NCI-H128 (cell line): Measurements from ENCODE around the gene CHGA.

Experiments
- DNase-seq: peaks from one replicate; lab custom pipeline; 2025; ENCODE audit not compliant: unreplicated experiment; lab: John Stamatoyannopoulos, UW

The CHGA gene, protein sequence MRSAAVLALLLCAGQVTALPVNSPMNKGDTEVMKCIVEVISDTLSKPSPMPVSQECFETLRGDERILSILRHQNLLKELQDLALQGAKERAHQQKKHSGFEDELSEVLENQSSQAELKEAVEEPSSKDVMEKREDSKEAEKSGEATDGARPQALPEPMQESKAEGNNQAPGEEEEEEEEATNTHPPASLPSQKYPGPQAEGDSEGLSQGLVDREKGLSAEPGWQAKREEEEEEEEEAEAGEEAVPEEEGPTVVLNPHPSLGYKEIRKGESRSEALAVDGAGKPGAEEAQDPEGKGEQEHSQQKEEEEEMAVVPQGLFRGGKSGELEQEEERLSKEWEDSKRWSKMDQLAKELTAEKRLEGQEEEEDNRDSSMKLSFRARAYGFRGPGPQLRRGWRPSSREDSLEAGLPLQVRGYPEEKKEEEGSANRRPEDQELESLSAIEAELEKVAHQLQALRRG

DNA sequence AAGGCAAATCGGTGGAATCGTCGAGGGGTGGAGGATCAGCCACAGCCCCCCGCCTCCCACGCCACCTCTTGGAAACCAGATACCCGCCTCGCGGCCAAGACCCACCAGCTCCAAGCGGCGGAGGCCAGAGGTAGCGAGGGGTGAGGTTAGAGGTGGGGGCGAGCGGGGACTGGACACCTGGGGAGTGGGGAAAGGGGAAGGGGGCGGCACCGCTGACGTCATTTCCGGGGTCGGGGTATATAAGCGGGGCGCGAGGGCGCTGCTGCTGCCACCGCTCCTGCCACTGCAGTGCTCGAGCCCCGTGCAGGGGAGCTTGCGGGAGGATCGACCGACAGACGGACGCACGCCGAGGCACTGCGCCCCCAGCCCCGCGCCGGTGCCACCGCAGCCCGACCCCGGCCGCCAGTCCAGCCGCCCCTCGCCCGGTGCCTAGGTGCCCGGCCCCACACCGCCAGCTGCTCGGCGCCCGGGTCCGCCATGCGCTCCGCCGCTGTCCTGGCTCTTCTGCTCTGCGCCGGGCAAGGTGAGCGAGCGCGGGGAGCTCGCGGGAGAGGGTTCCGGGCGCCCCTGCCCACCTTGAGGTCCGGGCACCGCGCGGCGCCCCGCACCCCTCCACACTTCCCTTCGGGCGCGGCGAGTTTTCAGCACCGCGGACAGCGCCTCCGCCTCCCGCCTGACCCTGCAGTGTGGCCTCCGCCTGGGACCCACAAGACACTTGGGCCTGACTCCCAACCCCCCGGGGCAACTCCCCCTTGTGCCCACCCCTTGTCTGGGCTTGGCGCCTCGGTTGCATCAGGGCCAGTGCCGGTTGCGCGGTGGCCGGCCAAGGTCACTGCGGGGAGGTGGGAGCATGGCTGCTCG, at the start of gene CHGA:
Gene CHGA, plus strand, starts transcription at position 268 of the 861 bp plus-strand sequence. Its CDS starts 210 bp downstream, at position 478.
- peak; percentile 53 for DNase-seq

DNA sequence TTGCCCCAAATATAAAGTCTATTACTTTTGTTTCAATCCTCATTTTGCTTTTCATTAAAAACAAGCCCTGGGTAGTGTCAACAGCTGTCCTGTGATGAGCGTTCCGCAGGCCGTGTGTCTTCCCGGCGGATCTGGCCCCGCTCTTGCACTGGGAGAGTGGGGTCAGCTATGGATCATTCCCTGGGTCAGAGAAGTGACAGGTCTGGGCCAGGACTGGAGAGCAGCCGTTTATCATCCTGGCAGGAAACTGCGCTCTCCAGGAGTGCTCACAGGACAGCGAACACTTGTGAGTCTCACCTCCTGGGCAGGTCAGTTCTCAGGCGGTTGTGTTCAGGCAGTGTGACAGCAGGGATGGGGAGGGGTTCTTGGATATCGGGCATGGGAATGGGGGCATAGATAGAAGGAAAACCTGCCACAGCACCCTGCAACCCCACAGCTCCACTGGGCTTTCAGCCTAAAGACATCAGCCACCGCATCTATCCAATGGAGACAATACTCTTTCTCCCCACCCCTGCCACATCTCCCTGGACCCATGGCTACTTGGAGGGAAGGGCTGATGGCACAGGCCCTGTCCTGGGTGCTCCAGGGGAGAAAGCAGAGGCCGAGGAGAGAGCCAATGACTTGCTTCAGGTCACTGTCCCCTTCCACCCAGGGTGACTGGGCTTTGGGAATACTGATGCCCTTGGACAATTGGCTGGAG, 47.8 kb upstream of the CHGA start:
- no peak for DNase-seq

DNA sequence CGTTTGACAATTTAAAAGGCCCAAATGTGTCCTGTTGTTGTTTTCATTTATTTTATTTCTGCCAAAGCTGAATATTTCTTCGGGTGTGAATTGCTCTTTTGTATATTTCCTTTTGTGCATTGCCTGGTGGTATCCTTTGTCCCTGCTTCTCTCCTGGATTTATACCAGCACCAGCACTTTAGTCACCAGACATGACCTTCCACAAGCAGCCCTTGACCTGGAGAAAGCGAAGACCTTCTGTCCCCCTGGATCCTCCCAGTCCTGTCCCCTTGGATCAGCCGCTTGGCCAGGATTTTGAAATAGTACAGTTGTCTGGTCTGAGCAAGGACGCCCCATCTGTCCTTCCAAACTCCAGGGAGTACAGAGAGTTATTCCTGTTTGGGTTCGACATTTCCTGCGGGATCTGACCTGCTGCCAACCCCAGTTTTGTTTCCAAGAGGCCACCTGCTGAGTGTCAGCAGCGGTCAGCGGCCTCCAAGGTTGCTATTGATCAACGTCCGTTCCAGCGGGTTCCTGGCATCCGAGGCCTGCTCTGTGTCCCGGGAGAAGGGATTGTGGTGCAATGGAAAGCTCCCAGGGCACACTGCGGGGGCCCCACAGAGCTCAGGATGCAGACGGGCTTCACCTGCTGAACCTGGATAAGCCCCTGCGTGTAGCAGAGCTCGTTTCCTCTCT, 45.1 kb upstream of the CHGA start:
- DNase-seq, result no peak

DNA sequence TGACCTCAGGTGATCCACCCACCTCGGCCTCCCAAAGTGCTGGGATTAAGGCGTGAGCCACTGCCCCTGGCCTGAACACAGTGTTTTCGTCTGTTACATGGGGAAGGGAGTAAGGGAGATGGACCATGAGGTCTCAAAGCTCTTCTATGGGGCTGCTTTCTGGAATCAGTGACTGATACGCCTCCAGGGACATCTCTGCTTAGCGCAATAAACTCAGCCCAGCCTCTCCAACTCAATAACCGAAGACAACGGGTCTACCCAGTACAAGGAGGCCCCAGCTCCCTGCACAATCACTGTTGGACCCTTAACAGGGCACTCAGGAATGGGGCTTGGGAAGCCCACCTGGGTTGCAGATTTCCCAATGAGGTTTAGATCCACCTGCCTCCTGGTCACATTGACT, 42.6 kb upstream of the CHGA start:
- DNase-seq, result no peak

DNA sequence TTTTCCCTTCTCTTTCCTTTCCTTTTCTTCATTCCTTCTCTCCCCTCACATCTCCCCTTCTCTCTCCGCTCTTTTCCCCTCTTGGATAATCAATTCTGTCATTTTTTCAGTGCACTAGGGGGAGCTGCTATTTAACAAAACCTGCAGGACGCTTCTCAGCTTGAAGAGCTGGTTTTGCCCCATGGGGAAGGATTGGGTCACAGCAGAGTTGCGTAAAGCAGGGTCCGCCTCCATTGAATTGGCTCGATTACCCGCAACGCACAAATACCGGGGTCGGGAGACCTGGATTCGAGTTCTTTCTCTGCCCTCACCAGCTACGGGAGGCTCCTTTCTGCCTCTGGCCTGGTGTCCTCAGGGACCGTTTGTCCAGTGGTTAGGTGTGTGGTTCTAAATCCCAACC, 42.1 kb upstream of the CHGA start:
- DNase-seq, result peak; percentile 4

DNA sequence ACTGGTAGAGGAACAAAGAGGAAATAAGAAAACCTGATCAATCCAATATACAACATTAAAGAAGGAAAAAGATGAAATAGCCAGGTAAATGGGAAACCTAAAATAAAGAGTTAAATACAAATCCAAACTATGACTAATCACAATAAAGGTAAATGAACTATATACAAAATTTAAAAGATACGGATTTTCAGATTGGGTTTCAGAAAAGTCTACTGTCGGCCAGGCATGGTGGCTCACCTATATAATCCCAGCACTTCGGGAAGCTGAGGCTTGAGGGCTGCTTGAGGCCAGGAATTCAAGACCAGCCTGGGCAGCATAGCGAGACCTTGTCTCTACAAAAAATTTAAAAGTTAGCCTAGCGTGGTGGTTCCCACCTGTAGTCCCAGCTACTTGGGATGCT, 39.9 kb upstream of the CHGA start:
- no peak for DNase-seq

DNA sequence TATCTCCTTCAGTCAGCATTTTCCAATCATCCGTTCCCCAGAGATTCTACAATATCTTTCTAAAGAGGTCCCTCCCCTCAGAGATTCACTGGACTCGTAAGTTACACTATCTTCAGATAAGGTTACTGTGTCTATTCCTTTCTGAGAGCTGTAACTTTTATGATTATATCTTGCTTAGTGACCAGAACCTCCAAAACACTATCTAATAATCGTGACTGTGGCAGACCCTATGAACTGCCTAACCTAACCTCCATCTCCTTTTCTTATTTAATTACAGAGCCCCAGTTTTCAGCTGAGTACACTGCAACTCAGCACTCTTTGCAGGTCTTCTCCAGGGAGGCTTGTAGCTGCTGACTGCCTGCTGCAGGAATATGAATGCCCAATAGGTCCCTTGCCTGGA, 38.5 kb upstream of the CHGA start:
- DNase-seq, result no peak

DNA sequence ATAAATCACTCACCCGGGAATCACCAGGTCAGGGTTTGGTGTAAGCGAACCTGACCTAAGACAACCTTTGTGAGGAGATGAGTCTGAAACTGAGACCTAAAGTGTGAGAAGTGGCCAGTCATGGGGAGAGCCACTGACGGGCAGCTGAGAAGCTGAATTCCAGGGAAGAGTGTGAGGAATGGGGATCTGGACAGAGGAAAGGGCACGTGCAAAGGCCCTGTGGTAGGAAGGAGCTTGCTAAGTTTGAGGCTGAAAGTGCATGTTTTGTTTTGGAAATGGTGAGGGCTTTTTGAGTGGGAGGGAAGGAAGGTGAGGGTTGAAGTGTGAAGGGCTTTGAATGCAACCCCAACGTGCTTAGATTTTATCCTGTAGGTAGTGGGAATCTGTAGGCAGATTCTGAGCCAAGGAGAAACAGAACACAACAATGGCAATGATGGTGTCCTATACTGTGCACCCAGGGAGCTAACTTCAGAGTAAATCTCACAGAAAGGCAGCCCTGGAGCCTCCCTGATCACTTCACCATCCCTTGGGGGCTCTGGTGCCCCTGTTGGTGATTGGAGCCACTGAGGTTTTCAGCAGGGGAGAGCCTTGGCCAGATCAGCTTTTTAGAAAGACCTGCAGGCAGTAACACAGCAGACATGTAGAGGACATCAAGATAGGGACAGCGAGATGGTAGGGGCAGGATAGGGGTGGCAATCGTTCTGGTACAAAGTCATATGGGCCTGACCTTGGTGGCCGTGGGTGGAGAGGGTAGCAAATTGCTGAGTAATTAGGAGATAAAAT, 37.5 kb upstream of the CHGA start:
- DNase-seq, result no peak

DNA sequence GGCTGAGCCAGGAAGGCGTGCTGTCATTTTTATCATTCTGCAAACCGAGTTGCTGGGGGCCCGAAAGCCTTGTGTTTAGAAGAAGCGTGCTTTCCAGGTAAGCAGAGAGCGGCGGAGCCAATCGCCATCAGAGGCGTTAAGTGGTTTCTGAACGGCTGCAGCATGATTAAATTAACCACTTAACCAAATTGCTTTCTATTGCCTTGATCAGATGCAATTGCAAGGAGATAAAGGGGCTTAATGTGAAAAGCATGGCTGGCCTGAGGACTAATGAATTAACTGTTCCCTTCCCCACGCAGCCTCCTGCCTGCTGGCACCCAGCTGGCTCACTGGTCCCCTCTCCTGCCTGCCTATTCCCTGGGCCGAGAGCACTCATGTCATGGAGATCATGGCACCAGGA, 36.6 kb upstream of the CHGA start:
- peak; percentile 93 for DNase-seq

DNA sequence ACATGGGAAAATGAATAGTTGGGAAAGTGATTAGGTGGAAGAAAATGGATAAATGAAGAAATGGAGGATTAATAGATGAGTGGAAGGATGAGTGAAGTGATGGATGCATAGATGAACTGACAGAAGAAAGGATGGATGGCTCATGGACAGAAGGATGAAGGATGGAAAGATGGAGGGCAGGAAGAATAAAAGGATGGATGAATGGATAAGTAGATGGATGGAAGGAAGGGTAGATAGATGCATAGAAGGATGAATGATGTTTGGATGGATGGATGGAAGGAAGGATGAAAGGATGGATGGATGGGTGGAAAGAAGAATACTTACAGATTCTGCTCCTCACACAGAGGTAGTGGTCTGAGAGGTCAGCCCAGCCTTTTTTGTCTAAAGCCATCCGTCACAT, 35.8 kb upstream of the CHGA start:
- DNase-seq, result no peak

DNA sequence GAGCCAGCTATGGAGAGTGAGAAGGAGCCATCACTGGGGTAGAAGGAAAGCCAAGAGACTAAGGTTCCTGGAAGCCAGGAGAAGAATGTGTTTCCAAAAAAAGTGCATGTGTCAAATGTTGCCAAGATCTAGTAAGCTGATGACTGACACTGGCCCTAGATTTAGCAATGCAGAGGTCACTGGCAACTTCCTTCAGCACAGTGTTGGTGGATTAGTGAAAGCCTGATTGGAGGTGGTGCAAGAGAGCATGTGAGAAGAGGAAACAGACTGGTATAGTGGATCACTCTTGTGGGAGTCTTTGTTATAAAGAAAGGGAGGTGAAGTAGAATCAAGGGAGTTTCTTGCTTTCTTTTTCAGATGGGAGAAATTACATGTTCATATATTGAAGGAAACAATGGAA, 34.1 kb upstream of the CHGA start:
- DNase-seq, result no peak

DNA sequence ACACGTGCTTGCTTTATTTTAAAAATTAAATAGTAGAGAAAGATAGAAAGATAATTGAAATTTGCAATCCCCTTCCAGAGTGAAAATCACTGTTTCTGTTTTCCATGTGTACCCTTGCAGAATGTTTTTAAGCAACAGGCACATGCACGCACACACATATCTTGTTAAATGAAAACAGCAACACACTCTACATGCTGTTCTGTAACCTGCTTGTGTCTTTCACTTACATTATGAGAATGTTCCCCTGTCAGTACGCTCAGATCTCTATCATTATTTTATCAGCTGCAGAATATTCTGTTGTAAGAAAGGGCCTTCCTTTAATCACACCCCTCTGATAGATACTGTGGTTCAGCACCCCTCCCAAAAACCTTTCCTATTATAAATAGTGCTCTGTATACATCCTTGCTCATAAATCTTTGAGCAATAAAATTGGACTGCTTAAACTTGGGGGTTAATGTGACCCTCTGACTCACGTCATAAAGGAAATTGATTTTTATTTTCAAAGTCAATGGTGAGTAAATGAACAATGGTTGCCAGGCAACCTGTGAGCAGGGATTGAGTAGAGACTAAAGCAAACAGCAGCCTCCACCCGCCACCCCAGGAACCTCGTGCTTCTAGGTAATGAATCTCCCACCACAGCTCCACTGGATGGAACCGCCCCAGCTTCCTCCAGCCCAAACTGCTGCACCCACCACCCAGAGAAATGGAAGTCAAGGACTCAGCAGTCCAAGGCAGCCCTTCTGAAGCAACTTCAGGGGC, 31.9 kb upstream of the CHGA start:
- peak; percentile 69 for DNase-seq

DNA sequence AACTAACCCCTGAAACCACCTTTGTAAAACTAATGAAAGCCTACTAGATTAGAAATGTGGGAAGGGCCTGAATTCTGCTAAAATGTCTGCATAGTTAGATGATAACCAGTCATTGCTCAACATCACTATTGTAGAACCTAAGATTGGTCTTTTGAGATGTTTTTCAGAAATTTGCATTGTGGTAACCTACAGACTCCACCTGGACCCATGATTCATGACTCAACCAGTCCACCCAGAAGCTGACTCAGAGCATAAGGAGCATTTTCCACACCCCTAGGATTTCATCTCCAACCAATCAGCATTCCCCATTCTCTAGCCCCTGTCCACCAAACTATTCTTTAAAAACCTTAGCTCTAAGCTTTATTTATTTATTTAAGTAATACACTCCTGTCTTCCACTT, 30.4 kb upstream of the CHGA start:
- no peak for DNase-seq

DNA sequence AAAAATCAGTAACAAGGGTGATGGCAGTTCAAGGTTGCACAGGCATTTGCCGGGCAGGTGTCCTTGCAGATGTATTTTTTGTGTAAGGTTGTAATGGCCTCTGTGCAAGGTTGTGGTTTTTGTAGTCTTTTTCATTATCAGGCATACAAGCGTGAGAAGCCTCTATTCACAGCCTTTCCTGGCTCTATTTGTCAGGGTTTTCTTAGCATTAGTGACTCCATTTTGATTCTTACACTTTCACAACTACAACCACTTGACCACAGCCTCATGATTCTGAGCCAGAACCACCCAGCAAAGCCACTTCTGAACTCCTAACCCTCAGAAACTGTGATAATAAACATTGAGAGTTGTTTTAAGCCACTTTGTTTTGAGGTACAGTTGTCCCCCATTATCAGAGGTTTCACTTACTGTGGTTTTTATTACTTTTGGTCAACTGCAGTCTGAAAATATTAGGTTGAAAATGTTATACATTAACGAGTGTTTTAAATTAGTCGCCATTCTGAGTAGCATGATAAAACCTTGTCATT, 27.5 kb upstream of the CHGA start:
- DNase-seq, result no peak

DNA sequence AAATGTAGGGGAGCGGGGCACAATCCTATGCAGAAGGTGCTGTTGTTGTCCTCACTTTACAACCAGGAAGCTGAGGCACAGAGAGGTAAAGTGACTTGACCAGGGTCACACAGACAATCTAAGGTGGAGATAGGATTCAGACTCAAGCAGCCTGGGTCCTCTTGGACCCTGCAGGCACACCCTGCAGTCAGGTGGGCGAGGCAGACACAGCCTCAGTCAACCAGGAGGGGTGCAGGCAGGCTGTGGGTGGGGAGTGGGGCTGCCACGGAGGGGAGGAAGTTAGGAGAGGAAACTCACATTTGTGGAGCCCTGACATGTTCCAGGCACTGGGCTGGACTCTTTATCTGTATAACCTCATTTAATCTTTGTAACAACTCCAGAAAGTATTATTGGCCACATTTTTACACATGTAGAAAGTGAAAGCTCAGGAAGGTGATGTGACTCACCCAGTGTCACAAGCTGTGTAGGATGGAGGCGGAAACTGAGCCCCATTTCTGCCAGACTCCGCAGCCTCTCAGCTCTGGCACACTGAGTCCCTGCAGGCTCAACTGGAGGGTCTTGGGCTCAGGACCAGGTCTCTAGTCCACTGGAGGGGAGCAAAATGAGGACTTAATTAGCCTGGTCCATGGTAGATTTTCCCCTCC, 24.9 kb upstream of the CHGA start:
- no peak for DNase-seq

DNA sequence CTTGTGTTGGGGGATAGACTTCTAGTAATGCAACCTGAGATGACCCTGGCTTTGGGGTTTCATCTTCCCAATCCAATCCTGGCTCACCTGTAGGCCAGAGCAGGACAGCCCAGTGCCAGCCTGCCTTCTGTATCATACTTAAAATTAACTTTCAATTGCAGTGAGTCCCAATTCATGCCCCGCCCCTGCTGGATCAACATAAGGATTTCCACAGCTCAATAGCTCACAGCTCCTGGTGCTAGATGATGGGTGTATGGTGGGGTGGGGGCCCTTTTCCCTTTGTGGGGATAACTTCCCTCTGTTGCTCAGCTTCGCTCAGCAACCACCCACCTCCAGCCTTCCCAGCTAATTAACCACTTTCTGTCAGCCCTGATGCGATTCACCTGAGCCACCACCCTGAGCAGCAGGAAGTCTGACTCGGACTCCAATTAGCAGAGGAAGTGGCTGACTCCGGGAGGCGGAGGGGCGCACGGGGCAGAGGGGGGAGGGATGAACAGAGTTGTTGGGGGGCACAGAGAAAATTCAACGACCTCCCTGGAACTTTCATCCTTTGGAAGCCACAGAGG, 24.3 kb upstream of the CHGA start:
- no peak for DNase-seq

DNA sequence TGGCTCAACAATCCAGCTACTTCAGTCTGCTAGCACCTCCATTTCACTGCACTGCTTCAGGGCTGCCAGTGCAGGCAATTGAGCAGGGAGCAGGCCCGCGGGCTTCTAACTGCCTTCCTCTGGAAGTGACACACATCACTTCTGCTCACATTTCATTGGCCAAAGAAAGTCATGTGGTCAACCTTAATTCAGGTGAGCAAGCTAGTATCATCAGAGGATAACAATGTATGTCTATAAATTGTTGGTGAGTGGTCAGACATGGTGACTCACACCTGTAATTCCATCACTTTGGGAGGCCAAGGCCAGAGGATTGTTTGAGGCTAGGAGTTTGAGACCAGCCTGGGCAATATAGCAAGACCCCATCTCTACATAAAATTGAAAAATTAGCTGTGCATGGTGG, 22.3 kb upstream of the CHGA start:
- DNase-seq, result no peak

DNA sequence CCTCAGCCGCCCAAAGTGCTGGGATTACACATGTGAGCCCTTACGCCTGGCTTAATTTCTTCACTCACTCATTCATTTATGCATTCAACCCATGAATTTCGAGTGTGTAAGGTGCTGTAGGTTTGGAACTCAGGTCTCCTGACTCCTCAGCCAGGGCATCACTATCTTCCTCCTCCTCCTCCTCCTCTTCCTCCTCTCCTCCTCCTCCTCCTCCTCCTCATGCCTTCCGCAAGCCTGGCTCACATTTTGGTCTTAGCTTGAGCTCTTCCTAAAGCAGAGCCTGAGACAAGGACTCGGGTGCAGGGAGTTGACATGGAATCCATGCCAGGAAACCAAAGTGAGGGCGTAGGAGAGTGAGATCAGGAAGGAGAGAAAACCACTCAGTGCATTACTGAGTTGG, 20.8 kb upstream of the CHGA start:
- no peak for DNase-seq
